ENCODE results near the gene IL18RAP.

IL18RAP gene

GRCh38 chr2:102399499-102400141 lies 23.3 kb upstream of the IL18RAP start:
- in situ Hi-C loops (cut with MboI; ENCODE audit: low sequenced_read_pairs, unreplicated experiment) = no loop called here
- TF ChIP-seq, protein P1, sequence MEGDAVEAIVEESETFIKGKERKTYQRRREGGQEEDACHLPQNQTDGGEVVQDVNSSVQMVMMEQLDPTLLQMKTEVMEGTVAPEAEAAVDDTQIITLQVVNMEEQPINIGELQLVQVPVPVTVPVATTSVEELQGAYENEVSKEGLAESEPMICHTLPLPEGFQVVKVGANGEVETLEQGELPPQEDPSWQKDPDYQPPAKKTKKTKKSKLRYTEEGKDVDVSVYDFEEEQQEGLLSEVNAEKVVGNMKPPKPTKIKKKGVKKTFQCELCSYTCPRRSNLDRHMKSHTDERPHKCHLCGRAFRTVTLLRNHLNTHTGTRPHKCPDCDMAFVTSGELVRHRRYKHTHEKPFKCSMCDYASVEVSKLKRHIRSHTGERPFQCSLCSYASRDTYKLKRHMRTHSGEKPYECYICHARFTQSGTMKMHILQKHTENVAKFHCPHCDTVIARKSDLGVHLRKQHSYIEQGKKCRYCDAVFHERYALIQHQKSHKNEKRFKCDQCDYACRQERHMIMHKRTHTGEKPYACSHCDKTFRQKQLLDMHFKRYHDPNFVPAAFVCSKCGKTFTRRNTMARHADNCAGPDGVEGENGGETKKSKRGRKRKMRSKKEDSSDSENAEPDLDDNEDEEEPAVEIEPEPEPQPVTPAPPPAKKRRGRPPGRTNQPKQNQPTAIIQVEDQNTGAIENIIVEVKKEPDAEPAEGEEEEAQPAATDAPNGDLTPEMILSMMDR (IDR thresholded peaks at IDR 0.05; ENCODE audit: borderline replicate concordance, control extremely low read depth, extremely low read depth, insufficient read depth, missing control alignments) = no peak
- no peak for DNase-seq (ENCODE audit: low spot score)

DNA sequence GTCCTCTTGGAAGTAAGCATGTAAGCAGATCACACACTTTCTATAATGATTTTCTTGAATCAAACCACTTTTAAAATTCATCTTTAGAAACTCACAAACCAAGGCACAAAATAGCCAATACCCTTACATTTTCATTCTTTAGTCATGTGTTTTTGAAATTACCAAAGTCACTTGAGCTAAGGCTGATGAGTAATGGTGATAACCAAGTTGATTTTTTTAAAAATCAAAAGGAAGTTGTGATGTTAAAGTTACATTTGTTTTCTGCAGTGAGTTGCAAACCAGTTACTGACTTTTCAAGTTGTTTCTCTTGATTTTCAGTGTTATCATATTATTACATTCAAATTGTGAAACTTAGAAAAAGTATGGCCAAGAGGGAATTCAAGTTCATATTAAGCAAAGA lies 21.5 kb upstream of the IL18RAP start:
- in situ Hi-C loops (cut with MboI; ENCODE audit: low sequenced_read_pairs, unreplicated experiment) = no loop called here
- TF ChIP-seq, protein P1 (IDR thresholded peaks at IDR 0.05; ENCODE audit: borderline replicate concordance, control extremely low read depth, extremely low read depth, insufficient read depth, missing control alignments) = no peak
- DNase-seq (ENCODE audit: low spot score) = no peak

- in situ Hi-C loops (cut with MboI; ENCODE audit: low sequenced_read_pairs, unreplicated experiment) = no loop called here
- TF ChIP-seq, protein P1 (IDR thresholded peaks at IDR 0.05; ENCODE audit: borderline replicate concordance, control extremely low read depth, extremely low read depth, insufficient read depth, missing control alignments) = no peak
- no peak for DNase-seq (ENCODE audit: low spot score)
Observed at GRCh38 chr2:102401865-102402264, 21.1 kb upstream of the IL18RAP start.

GRCh38 chr2:102410952-102411351 lies 12.0 kb upstream of the IL18RAP start:
- no peak for DNase-seq (ENCODE audit: low spot score)
- in situ Hi-C loops (cut with MboI; ENCODE audit: low sequenced_read_pairs, unreplicated experiment) = no loop called here
- TF ChIP-seq, protein P1 (IDR thresholded peaks at IDR 0.05; ENCODE audit: borderline replicate concordance, control extremely low read depth, extremely low read depth, insufficient read depth, missing control alignments) = no peak

DNA sequence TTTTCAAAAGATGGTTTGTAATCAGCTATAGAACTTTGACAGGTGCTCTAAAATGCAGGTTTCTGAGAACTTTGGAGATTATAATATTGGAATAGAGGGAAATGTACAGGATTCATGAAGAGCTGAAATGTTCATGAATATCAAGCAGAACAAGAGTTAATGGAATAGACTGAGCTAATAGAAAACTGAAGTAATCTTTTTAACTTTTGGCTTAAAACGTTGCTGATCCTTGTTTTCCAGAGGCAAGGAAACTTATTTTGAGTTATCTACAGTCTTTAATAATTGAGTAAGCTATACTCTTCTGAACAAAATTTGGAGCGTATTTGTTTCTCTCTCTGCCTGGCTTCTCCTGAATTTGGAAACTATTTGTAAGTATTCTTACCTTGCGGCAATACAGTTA lies 10.8 kb upstream of the IL18RAP start:
- TF ChIP-seq, protein P1 (IDR thresholded peaks at IDR 0.05; ENCODE audit: borderline replicate concordance, control extremely low read depth, extremely low read depth, insufficient read depth, missing control alignments) = no peak
- no peak for DNase-seq (ENCODE audit: low spot score)
- in situ Hi-C loops (cut with MboI; ENCODE audit: low sequenced_read_pairs, unreplicated experiment) = no loop called here

DNA sequence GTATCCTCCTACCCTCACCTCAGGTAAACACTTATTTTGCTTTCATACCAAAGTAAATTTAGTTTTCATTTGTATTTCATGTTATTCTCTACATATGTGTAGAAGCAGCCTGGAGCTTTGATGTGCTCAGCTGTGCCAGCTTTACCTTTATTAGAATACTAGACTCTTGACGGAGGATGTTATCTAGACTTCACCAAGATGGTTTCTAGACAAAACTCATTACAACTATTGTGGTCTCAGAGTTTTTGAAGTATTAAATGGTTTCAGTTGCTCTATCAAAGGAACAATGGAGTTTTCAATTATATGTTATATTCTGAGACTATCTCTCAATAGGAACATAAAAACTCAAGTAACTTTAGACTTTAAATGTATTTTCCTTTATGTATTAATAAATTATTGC lies 5.0 kb upstream of the IL18RAP start:
- in situ Hi-C loops (cut with MboI; ENCODE audit: low sequenced_read_pairs, unreplicated experiment) = no loop called here
- DNase-seq (ENCODE audit: low spot score) = no peak
- TF ChIP-seq, protein P1 (IDR thresholded peaks at IDR 0.05; ENCODE audit: borderline replicate concordance, control extremely low read depth, extremely low read depth, insufficient read depth, missing control alignments) = no peak

All from GM13976 (cell line).